NB4 (cell line): Measurements from ENCODE around the gene CDKAL1.

Source experiments
- DNase-seq: peaks from one replicate; pipeline ENCODE4 v3.0.0; 2010; ENCODE audit warnings: low read depth
- H3K4me3 ChIP-seq: one replicate; pipeline ENCODE4 v1.5.1; 2011; ENCODE audit warnings: mild to moderate bottlenecking, low read depth, low read length, moderate library complexity
- MYC ChIP-seq: IDR thresholded peaks from 2 replicates; pipeline ENCODE4 v1.6.1; 2011; ENCODE audit warnings: low read depth, low read length
- POLR2A ChIP-seq: IDR thresholded peaks from 2 replicates; pipeline ENCODE4 v1.6.1; 2011; ENCODE audit warnings: mild to moderate bottlenecking; ENCODE audit not compliant: insufficient read length; ENCODE audit errors: extremely low read depth
- TF ChIP-seq, protein P1 (sequence below): IDR thresholded peaks from one replicate; pipeline ENCODE4 v1.5.1; 2012; ENCODE audit warnings: low read depth, low read length
- TF ChIP-seq, protein P2 (sequence below): IDR thresholded peaks from 2 replicates; pipeline ENCODE4 v1.6.1; 2011; ENCODE audit warnings: low read depth, low read length

Gene CDKAL1

DNA sequence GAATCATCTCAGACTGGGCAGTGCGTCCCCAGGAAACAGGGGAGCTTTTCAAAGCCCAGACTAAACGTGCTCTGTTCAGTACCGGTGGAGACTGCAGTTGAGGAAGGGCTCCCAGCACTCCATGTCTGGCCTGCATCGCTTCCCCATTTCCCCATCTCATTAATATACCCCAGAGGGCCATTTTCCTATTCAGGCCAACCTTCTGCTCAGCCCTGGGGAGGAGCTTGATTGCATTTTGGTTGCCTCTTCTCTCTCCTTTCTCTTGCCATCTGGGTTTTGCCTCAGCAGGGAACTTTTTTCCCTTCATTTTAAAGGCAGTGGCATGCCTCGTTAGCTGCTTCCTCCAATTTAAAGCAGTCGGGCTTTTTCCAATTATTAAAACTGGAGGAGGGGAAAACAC, 665.0 kb downstream of the CDKAL1 start:
- TF ChIP-seq POLR2A: no peak
- TF ChIP-seq, protein P1, sequence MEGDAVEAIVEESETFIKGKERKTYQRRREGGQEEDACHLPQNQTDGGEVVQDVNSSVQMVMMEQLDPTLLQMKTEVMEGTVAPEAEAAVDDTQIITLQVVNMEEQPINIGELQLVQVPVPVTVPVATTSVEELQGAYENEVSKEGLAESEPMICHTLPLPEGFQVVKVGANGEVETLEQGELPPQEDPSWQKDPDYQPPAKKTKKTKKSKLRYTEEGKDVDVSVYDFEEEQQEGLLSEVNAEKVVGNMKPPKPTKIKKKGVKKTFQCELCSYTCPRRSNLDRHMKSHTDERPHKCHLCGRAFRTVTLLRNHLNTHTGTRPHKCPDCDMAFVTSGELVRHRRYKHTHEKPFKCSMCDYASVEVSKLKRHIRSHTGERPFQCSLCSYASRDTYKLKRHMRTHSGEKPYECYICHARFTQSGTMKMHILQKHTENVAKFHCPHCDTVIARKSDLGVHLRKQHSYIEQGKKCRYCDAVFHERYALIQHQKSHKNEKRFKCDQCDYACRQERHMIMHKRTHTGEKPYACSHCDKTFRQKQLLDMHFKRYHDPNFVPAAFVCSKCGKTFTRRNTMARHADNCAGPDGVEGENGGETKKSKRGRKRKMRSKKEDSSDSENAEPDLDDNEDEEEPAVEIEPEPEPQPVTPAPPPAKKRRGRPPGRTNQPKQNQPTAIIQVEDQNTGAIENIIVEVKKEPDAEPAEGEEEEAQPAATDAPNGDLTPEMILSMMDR: no peak
- no peak for TF ChIP-seq MYC
- TF ChIP-seq, protein P2, sequence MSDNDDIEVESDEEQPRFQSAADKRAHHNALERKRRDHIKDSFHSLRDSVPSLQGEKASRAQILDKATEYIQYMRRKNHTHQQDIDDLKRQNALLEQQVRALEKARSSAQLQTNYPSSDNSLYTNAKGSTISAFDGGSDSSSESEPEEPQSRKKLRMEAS: no peak
- no peak overlapping the region for H3K4me3 ChIP-seq
- DNase-seq: no peak

- no peak for DNase-seq
- TF ChIP-seq, protein P1: no peak
- TF ChIP-seq POLR2A (no peak), MYC (no peak)
- TF ChIP-seq, protein P2: no peak
These were observed 666.0 kb downstream of the CDKAL1 start for GRCh38 chr6:21200134-21200870.

GRCh38 chr6:21201187-21201586, 666.9 kb downstream of the CDKAL1 start:
- TF ChIP-seq MYC (no peak), POLR2A (no peak)
- TF ChIP-seq, protein P2: no peak
- TF ChIP-seq, protein P1: no peak
- no peak overlapping the region for H3K4me3 ChIP-seq

More at GRCh38 chr6:21200134-21200870, 666.0 kb downstream of the CDKAL1 start:
- no peak overlapping the region for H3K4me3 ChIP-seq

DNA sequence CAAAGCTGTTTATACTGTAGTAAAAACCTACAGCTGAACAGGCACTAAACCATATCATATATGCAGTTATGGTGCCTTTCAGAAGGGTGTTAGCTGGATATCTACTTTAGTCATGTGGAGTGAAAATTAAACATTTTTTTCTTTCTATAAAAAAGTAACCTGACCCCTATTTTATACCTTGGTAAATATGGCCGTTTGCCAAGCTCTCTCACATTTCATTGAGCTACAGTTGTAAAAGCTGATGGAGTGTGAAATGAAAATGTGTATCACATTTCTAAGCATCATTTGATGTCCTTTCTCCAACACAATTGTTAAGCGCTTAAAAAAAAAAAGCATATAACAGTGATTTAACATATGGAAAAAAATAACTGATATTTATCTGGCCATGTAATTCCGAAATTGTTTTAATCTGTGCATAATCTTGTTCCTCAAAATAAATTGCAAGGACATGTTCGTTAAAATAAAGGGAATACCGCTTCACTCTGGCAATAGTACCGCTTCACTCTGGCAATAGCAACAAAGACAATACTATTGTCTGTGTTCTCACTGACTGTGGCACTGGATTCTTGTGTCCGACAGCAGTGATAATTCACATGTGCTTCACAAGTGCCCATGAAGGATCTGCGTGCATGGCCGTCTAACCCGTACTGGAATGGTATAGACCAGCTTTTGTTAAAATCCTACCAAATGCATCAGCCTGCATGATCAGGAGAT, 667.5 kb downstream of the CDKAL1 start:
- TF ChIP-seq MYC (no peak), POLR2A (no peak)
- TF ChIP-seq, protein P2: no peak
- H3K4me3 ChIP-seq: no peak overlapping the region
- DNase-seq: no peak

More at GRCh38 chr6:21201187-21201586, 666.9 kb downstream of the CDKAL1 start:
- DNase-seq: no peak

- TF ChIP-seq, protein P2: no peak
- TF ChIP-seq POLR2A (no peak), MYC (no peak)
- TF ChIP-seq, protein P1: no peak
- H3K4me3 ChIP-seq: no peak overlapping the region
- no peak for DNase-seq
These were observed 668.3 kb downstream of the CDKAL1 start for GRCh38 chr6:21202521-21202920.

DNA sequence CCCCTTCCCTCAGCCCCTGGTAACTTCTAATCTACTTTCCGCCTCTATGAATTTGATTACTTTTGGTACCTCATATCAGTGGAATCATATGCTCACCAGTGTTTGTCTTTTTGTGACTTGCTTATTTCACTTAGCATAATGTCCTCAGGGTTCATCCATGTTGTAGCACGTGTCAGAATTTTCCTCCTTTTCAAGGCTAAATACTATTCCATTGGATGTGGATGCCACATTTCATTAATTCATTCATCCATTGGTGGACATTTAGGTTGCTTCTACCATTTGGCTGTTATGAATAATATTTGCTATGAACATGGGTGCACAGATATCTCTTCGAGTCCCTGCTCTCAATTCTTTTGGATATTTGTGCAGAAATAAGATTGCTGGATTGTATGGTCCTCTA, 670.7 kb downstream of the CDKAL1 start:
- no peak for DNase-seq
- TF ChIP-seq MYC (no peak), POLR2A (no peak)
- TF ChIP-seq, protein P2: no peak
- TF ChIP-seq, protein P1: no peak
- no peak overlapping the region for H3K4me3 ChIP-seq
